ENCODE measurements around the gene LIMS1.
"Not testable (repeated sequence)": the region's sequence is repeated elsewhere in the genome, so short reads cannot be mapped to it uniquely, and the experiment has no call there.

The LIMS1 gene

GRCh38 chr2:108553209-108553919, 19.1 kb downstream of the LIMS1 start:
- DNase-seq, result no peak

- no peak for DNase-seq
Observed at GRCh38 chr2:108554528-108554927, 20.3 kb downstream of the LIMS1 start.

DNA sequence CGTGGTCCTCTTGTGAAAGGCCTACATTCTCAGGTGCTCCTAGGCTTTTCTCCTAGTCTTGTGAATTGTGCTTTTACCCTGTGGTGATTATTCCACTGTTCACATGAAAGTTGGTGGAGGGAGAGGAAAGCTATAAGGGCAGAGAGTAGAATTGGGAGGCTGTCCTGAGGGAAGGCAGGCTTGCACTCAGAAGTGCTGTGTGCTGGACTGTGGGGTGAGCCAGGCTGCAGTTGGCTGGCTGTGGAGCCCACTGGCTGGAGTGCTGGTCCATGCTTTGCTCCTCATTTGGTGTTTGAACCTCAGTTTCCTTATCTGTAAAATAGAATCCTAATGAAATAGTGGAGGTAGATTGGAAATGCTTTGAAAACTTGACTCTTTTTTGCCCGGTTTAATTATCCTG, 21.3 kb downstream of the LIMS1 start:
- no peak for DNase-seq

DNA sequence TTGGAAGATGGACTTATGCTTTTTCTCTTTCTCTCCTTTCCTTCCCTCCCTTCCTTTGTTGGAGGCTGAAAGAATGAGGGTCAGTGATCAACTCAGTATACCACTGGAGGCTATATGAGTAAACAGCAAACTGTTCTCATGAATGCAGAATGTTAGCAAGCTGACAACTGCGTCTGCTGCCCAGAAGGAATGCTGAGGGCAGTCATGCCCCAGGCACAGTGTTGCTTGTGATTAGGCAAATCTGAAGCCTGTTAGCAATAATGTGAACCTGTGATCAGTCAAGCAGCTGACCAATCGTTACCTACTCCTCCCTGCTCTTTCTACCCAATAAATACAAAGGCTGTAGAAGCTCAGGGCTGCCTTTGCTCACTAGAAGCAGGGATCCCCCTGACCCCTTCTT, 22.3 kb downstream of the LIMS1 start:
- DNase-seq, result not testable (repeated sequence)

DNA sequence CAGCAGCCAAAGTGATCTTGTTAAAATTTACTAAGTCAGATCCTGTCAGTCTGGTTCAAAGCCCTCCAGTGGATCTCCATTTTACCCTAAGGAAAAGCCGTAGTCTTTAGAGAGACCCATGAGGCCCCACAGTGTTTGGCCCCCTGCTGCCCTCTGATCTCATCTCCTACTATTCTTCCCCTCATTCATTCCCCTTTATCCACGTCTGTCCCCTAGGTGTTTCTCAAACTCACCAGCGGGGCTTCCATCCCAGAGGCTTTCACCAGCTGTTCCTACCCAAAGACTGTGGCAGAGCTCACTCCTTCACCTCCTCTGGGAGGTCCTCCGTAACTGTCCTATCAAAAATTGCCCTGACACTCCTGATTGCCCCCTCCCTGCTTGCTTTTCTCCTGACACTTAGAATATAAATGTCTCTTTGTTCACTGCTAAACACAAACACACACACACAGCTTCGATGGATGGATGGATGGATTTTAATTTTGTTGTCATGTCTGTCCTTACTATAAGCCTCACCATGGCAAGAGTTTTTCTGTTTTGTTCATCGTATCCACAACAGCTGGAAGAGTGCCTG, 26.1 kb downstream of the LIMS1 start:
- DNase-seq, result no peak

- no peak for DNase-seq
Observed at GRCh38 chr2:108560895-108561530, 26.7 kb downstream of the LIMS1 start.

DNA sequence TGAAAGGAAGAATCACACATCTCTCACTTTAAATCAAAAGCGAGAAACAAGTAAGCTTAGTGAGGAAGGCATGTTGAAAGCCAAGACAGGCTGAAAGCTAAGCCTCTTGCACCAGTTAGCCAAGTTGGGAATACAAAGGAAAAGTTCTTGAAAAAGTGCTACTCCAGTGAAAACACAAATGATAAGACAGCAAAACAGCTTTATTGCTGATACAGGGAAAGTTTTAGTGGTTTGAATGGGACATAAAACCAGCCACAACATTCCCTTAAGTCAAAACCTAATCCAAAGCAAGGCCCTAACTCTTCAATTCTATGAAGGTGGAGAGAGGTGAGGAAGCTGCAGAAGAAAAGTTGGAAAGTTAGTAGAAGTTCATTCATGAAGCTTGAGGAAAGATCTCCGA, 28.0 kb downstream of the LIMS1 start:
- DNase-seq, result no peak

GRCh38 chr2:108564510-108564909, 30.2 kb downstream of the LIMS1 start:
- DNase-seq, result no peak

GRCh38 chr2:108565778-108566375, 31.6 kb downstream of the LIMS1 start:
- DNase-seq, result no peak

DNA sequence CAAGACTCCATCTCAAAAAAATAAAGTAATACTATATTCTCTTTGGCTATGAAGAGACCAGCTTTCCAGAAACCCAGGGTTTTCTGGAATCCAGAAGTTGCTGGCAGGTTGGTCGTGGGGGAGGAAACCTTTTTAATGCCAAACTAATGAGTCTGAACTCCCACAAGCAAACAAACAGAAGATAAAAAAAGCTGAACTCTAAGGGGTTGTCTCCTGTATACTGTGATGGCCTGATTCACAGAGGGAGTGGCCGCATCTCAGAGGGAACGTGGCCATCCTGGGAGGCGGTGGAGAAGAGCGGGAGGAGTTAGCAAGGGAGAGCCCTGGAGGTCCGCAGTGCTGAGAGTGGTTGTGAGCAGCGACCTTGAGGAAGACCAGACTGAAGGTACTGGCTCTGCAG, 36.1 kb downstream of the LIMS1 start:
- no peak for DNase-seq

DNA sequence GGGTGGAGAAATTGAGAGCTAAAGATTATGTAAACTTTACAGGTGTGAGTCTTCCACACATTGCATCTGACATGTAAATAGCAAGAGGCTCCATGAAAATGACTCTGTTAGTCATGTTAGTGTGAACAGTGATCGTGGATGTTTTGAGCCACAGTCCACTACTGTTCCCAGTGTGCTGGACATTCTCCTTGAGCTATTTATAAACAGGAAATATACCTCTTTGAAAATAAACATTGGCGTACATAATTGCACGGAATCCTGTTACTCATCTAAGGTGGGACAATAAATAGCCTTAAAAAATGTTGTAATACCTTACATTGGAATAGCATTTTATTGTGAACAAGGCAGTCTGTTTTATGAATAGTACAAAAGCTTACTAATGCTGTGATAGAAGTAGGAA, 37.0 kb downstream of the LIMS1 start:
- DNase-seq, result no peak

DNA sequence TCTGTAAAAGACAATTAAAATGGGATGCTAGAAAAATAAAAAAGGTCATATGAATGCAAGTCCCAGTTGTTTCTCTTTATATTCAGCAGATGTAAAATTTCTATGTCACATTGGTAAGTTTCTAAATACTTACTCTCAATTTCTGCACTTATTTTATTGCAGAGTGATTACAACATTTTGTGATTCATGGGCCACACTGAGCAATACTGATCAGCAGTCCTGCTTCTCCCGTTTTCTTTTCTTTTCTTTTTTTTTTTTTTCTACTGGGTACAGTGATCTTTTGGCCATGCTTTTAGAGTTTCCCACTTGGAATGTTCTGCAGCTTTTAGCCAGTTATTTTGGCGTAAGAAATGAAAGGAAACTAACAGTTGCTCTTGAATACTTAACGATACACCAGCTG, 38.8 kb downstream of the LIMS1 start:
- DNase-seq, result no peak

- DNase-seq, result no peak
Observed at GRCh38 chr2:108574332-108574731, 40.1 kb downstream of the LIMS1 start.

GRCh38 chr2:108575132-108575966, 41.1 kb downstream of the LIMS1 start:
- no peak for DNase-seq

GRCh38 chr2:108577099-108577498, 42.8 kb downstream of the LIMS1 start:
- no peak for DNase-seq

- no peak for DNase-seq
Observed at GRCh38 chr2:108579623-108580022, 45.4 kb downstream of the LIMS1 start.

GRCh38 chr2:108580050-108580449, 45.8 kb downstream of the LIMS1 start:
- DNase-seq, result no peak

DNA sequence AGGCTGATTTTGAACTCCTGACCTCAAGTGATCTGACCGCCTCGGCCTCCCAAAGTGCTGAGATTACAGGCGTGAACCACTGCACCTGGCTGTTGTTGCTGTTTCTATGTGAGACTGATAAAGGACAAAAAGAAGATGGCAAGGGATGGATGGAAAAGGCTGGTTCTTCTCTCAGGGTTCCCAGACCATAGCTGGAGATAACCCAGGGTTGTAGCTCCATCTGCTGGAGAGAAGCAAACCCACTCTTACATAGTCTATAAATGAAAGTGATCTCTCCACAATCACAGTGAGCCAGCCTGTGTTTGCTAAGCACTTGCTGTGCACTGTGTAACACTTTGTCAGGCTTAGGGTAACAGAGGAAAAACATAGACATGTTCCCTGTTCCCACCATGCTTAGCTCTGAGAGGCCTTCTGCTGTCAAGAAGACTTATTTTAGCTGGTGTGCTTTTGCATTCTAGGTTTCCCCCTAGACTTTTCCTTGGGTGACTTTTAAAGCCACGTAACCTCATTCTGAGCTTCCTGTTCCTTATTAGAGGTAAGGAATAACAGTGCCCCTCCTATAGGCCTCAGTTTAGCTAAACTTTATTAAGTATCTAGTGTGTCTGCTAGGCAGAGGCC, 49.7 kb downstream of the LIMS1 start:
- peak; percentile 82 for DNase-seq

DNA sequence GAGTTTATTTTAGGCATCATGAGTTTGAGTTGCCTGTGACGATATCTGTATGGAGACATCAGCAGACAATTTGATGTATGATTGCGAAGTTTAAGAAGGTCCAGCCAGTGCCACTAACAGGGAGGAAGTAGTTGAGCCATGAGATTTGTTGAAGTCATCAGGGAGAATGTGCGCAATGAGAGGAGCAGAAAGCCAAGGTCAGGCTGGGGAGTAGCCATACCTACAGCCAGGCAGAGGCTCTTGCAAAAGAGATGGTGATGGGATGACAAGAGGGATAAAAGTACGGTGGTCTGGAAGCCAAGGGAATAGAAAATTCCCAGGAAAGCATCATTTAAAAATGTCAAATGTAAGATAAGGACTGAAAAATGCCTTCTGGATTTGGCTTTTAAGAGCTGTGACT, 51.2 kb downstream of the LIMS1 start:
- no peak for DNase-seq

- no peak for DNase-seq
Observed at GRCh38 chr2:108586116-108586515, 51.8 kb downstream of the LIMS1 start.

DNA sequence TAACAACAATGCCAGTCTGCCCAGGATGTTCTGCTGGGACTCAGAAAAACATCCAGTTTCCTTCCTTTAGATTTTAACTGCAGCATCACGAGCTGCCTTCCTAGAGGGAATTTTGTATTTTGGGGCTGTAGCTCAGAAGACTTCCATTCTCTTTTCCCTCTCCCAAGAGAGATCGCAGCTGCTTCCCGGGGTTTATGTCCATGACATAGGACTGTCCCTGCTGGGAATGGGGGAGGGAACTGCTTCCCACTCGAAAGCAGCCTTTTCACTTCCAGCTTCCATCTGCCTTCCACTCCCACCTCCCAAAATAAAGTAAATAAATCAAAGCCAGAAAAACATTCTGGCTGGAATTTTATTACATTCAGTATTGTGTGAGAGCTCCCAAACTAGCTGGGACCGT, 52.4 kb downstream of the LIMS1 start:
- DNase-seq, result no peak

- DNase-seq, result no peak
Observed at GRCh38 chr2:108587621-108588020, 53.4 kb downstream of the LIMS1 start.
